Measurements from ENCODE around the gene RAB27A.

DNA sequence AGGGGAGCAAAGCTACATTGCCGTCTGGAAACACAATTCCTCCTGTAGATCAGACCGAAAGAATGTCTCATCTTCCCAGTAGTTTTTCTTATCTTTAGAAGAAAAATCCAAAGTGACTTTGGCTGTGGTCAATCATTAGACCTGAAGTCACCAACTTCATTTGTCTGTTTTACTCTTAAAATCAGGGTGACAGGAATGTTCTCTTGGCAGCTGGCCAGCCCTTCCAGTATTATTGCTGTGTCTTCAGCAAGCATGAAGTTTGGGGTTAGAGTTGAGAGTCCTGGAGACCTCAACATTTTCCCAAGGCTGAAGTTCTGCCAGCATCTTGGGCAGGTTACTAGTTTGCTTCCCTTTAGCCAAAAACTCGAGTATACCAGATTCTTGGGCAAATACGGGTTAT is 125.3 kb downstream of the RAB27A start:
- TF ChIP-seq EZH2 (IDR thresholded peaks at IDR 0.05; ENCODE audit: borderline replicate concordance, low read length), result no peak
- TF ChIP-seq, protein P1, sequence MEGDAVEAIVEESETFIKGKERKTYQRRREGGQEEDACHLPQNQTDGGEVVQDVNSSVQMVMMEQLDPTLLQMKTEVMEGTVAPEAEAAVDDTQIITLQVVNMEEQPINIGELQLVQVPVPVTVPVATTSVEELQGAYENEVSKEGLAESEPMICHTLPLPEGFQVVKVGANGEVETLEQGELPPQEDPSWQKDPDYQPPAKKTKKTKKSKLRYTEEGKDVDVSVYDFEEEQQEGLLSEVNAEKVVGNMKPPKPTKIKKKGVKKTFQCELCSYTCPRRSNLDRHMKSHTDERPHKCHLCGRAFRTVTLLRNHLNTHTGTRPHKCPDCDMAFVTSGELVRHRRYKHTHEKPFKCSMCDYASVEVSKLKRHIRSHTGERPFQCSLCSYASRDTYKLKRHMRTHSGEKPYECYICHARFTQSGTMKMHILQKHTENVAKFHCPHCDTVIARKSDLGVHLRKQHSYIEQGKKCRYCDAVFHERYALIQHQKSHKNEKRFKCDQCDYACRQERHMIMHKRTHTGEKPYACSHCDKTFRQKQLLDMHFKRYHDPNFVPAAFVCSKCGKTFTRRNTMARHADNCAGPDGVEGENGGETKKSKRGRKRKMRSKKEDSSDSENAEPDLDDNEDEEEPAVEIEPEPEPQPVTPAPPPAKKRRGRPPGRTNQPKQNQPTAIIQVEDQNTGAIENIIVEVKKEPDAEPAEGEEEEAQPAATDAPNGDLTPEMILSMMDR (IDR thresholded peaks at IDR 0.05; ENCODE audit: low read length), result no peak
